SKM-1 (cell line): ENCODE results near the gene ZNF837.

ENCODE experiments used
- DNase-seq: peaks from one replicate; lab custom pipeline; 2025; ENCODE audit not compliant: unreplicated experiment; lab: John Stamatoyannopoulos, UW

ZNF837 gene

GRCh38 chr19:58325311-58326022 is 55.4 kb downstream of the ZNF837 start:
- no peak for DNase-seq

DNA sequence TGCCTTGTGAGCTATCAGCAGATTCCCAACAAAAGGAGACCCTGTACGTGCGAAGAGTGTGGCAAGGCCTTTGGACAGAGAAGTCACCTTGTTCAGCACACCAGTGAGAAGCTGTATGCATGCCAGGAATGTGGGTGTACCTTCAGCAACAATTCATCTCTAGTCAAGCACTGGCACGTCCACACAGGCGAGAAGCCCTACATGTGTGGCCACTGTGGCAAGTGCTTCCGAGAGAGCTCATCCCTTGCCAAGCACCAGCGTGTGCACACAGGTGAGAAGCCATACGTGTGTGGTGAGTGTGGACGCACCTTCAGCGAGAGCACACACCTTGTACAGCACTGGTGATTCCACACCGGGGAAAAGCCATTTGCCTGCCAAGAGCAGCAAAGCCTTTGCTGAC is 61.6 kb downstream of the ZNF837 start:
- DNase-seq: no peak

DNA sequence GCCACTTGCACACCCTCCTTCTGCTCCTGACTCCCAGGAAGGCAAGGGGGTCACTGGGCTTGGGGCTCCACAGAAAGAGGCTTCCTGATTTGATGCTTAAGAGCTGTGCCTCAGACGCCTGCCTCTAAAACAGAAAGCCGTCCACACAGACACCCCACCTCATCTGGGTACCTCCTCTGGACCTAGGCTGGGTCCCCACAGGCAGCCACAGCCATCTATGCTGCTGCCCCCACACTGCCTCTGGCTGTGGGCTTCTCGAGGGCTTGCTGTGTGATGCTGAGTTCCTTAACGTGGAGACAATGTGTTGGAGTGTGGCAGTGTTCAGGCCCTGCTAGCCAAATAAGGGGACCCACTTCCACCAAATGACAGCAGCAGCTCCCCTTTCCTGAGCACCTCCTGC is 62.5 kb downstream of the ZNF837 start:
- DNase-seq: no peak
